Measurements from ENCODE around the gene SLC39A11.

The SLC39A11 gene

GRCh38 chr17:72691017-72691416 is 401.5 kb downstream of the SLC39A11 start:
- no peaks in the 10 kb centered on the region for H3K4me1 ChIP-seq (ENCODE audit: low read depth, poor library complexity, severe bottlenecking)
- H3K27ac ChIP-seq, result no peak overlapping the region
- TF ChIP-seq CTCF (conservative IDR thresholded peaks at IDR 0.05; ENCODE audit: low read depth, low read length), result no peak

GRCh38 chr17:72687886-72688285 is 404.6 kb downstream of the SLC39A11 start:
- H3K4me2 ChIP-seq, result no peak overlapping the region
- H3K27me3 ChIP-seq (ENCODE audit: insufficient read depth, low read depth), result no peaks in the 10 kb centered on the region
- H3K27ac ChIP-seq, result no peak overlapping the region
- H3K9ac ChIP-seq, result no peak overlapping the region
- H3K36me3 ChIP-seq (ENCODE audit: insufficient read depth), result no peaks in the 10 kb centered on the region
- TF ChIP-seq CTCF (conservative IDR thresholded peaks at IDR 0.05; ENCODE audit: low read depth, low read length), result no peak
- H3K4me3 ChIP-seq (IDR thresholded peaks at IDR 0.05; ENCODE audit: insufficient read depth, low read depth, low read length), result no peak overlapping the region
- no peaks in the 10 kb centered on the region for H3K4me1 ChIP-seq (ENCODE audit: low read depth, poor library complexity, severe bottlenecking)
- no peaks in the 10 kb centered on the region for H3K79me2 ChIP-seq (ENCODE audit: insufficient read depth, low read depth)
- H2AFZ ChIP-seq (ENCODE audit: low read depth), result no peak overlapping the region
- no peaks in the 10 kb centered on the region for H4K20me1 ChIP-seq (ENCODE audit: insufficient read depth)

More at GRCh38 chr17:72691017-72691416, 401.5 kb downstream of the SLC39A11 start:
- no peaks in the 10 kb centered on the region for H3K79me2 ChIP-seq (ENCODE audit: insufficient read depth, low read depth)
- H3K4me2 ChIP-seq, result no peak overlapping the region
- H4K20me1 ChIP-seq (ENCODE audit: insufficient read depth), result no peaks in the 10 kb centered on the region
- no peaks in the 10 kb centered on the region for H3K27me3 ChIP-seq (ENCODE audit: insufficient read depth, low read depth)
- H2AFZ ChIP-seq (ENCODE audit: low read depth), result no peak overlapping the region
- H3K4me3 ChIP-seq (IDR thresholded peaks at IDR 0.05; ENCODE audit: insufficient read depth, low read depth, low read length), result no peak overlapping the region
- H3K9ac ChIP-seq, result no peak overlapping the region
- no peaks in the 10 kb centered on the region for H3K36me3 ChIP-seq (ENCODE audit: insufficient read depth)

- H3K27ac ChIP-seq, result no peak overlapping the region
- no peak overlapping the region for H3K4me2 ChIP-seq
- H4K20me1 ChIP-seq (ENCODE audit: insufficient read depth), result no peaks in the 10 kb centered on the region
- no peaks in the 10 kb centered on the region for H3K36me3 ChIP-seq (ENCODE audit: insufficient read depth)
- H3K9ac ChIP-seq, result no peak overlapping the region
- no peak overlapping the region for H2AFZ ChIP-seq (ENCODE audit: low read depth)
- H3K4me1 ChIP-seq (ENCODE audit: low read depth, poor library complexity, severe bottlenecking), result no peaks in the 10 kb centered on the region
- H3K79me2 ChIP-seq (ENCODE audit: insufficient read depth, low read depth), result no peaks in the 10 kb centered on the region
- no peak overlapping the region for H3K4me3 ChIP-seq (IDR thresholded peaks at IDR 0.05; ENCODE audit: insufficient read depth, low read depth, low read length)
- no peaks in the 10 kb centered on the region for H3K27me3 ChIP-seq (ENCODE audit: insufficient read depth, low read depth)
- TF ChIP-seq CTCF (conservative IDR thresholded peaks at IDR 0.05; ENCODE audit: low read depth, low read length), result no peak
These were observed 408.0 kb downstream of the SLC39A11 start for GRCh38 chr17:72684405-72685020.

- Histone ChIP-seq H3K9ac (no peak overlapping the region), H2AFZ (ENCODE audit: low read depth) (no peak overlapping the region), H3K79me2 (ENCODE audit: insufficient read depth, low read depth) (no peaks in the 10 kb centered on the region), H3K36me3 (ENCODE audit: insufficient read depth) (no peaks in the 10 kb centered on the region), H3K4me2 (no peak overlapping the region), H4K20me1 (ENCODE audit: insufficient read depth) (no peaks in the 10 kb centered on the region), H3K4me3 (IDR thresholded peaks at IDR 0.05; ENCODE audit: insufficient read depth, low read depth, low read length) (no peak overlapping the region), H3K27ac (no peak overlapping the region), H3K4me1 (ENCODE audit: low read depth, poor library complexity, severe bottlenecking) (no peaks in the 10 kb centered on the region), H3K27me3 (ENCODE audit: insufficient read depth, low read depth) (no peaks in the 10 kb centered on the region)
- no peak for TF ChIP-seq CTCF (conservative IDR thresholded peaks at IDR 0.05; ENCODE audit: low read depth, low read length)
These were observed 408.7 kb downstream of the SLC39A11 start for GRCh38 chr17:72683506-72684404.
